HepG2 (cell line): ENCODE results near the gene PDHX. TPM values are rescaled to one million over a fixed set of nuclear protein-coding genes. Genes with fewer than 3 reads are reported as not detected.
A peak's percentile ranks its signal among the peaks of the same experiment; 100 is the strongest.

Source experiments
- ARNTL ChIP-seq: sonication (generic); formaldehyde crosslinking; IDR thresholded peaks from 2 replicates; pipeline ENCODE4 v1.4.0; 2020; ENCODE audit warnings: mild to moderate bottlenecking, missing genetic modification reagents
- CREB1 ChIP-seq, 2 experiments: fragments of 450-650 bp in 1 of 2; IDR thresholded peaks; 2 replicates each; pipeline ENCODE4 v1.6.1; 2016 to 2017; ENCODE audit warnings: control low read depth in 1 of 2, mild to moderate bottlenecking in 1 of 2, missing compliant biosample characterization in 1 of 2, missing genetic modification characterization in 1 of 2
- FOXA1 ChIP-seq, 2 experiments: fragments of 450-650 bp in 1 of 2; sonication (generic) in 1 of 2; formaldehyde crosslinking in 1 of 2; IDR thresholded peaks; 2 replicates each; pipeline versions ENCODE4 v1.4.0 to v1.6.1; 2016 to 2020; ENCODE audit warnings: missing genetic modification reagents in 1 of 2
- FOXP1 ChIP-seq, 2 experiments: fragments of 450-650 bp in 1 of 2; IDR thresholded peaks; 2 replicates each; pipeline ENCODE4 v1.6.1; 2017 to 2018; ENCODE audit warnings: antibody characterized with exemption in 1 of 2
- HES4 ChIP-seq: sonication (generic); formaldehyde crosslinking; IDR thresholded peaks from 2 replicates; pipeline ENCODE4 v1.9.0; 2021; ENCODE audit warnings: mild to moderate bottlenecking, missing genetic modification reagents, borderline replicate concordance
- HNRNPUL1 ChIP-seq: fragments of 200-400 bp; formaldehyde crosslinking; IDR thresholded peaks from 2 replicates; pipeline ENCODE4 v1.6.1; 2017; ENCODE audit warnings: low read depth, mild to moderate bottlenecking, low read length, moderate library complexity
- HOXA7 ChIP-seq: sonication (generic); formaldehyde crosslinking; IDR thresholded peaks from 2 replicates; pipeline ENCODE4 v1.8.1; 2022; ENCODE audit warnings: mild to moderate bottlenecking, missing genetic modification reagents, moderate library complexity
- NFKB2 ChIP-seq: sonication (generic); formaldehyde crosslinking; IDR thresholded peaks from 2 replicates; pipeline ENCODE4 v1.4.0; 2020; ENCODE audit warnings: missing genetic modification reagents, borderline replicate concordance
- POGZ ChIP-seq: sonication (generic); formaldehyde crosslinking; IDR thresholded peaks from 2 replicates; pipeline ENCODE4 v1.4.0; 2020; ENCODE audit warnings: mild to moderate bottlenecking, missing genetic modification reagents
- REXO4 ChIP-seq: sonication (generic); formaldehyde crosslinking; IDR thresholded peaks from 2 replicates; pipeline ENCODE4 v1.8.0; 2022; ENCODE audit warnings: missing genetic modification reagents, mild to moderate bottlenecking, borderline replicate concordance
- SIX4 ChIP-seq: sonication (generic); formaldehyde crosslinking; IDR thresholded peaks from 2 replicates; pipeline ENCODE4 v1.4.0; 2020; ENCODE audit warnings: missing genetic modification reagents
- SMAD1 ChIP-seq: sonication (generic); formaldehyde crosslinking; IDR thresholded peaks from 2 replicates; pipeline ENCODE4 v1.4.0; 2020; ENCODE audit warnings: missing genetic modification reagents, low read depth, mild to moderate bottlenecking, borderline replicate concordance
- SP1 ChIP-seq, 2 experiments: fragments of 450-650 bp in 1 of 2; sonication (generic) in 1 of 2; formaldehyde crosslinking in 1 of 2; IDR thresholded peaks; 2 replicates each; pipeline versions ENCODE4 v1.4.0 to v1.6.1; 2016 to 2020; ENCODE audit warnings: missing genetic modification reagents in 1 of 2
- TBX2 ChIP-seq: sonication (generic); formaldehyde crosslinking; IDR thresholded peaks from 2 replicates; pipeline ENCODE4 v1.5.0; 2020; ENCODE audit warnings: missing genetic modification reagents, mild to moderate bottlenecking, borderline replicate concordance
- TGIF2 ChIP-seq: IDR thresholded peaks from 2 replicates; pipeline ENCODE4 v1.6.1; 2016; ENCODE audit warnings: control low read depth, missing compliant biosample characterization
- ZC3H4 ChIP-seq: sonication (generic); formaldehyde crosslinking; IDR thresholded peaks from 2 replicates; pipeline ENCODE4 v1.4.0; 2020; ENCODE audit warnings: missing genetic modification reagents, borderline replicate concordance
- ZNF607 ChIP-seq: sonication (generic); formaldehyde crosslinking; IDR thresholded peaks from 2 replicates; pipeline ENCODE4 v1.5.1; 2020; ENCODE audit warnings: missing genetic modification reagents, mild to moderate bottlenecking, borderline replicate concordance
- ZNF672 ChIP-seq: sonication (generic); formaldehyde crosslinking; IDR thresholded peaks from 2 replicates; pipeline ENCODE4 v1.8.1; 2022; ENCODE audit warnings: missing genetic modification reagents
- ZNF773 ChIP-seq: sonication (generic); formaldehyde crosslinking; IDR thresholded peaks from 2 replicates; pipeline ENCODE4 v1.4.0; 2020; ENCODE audit warnings: missing genetic modification reagents, borderline replicate concordance
- ZSCAN30 ChIP-seq: sonication (generic); formaldehyde crosslinking; IDR thresholded peaks from 2 replicates; pipeline ENCODE4 v1.5.0; 2020; ENCODE audit warnings: mild to moderate bottlenecking, missing genetic modification reagents
- polyA plus RNA-seq, 8 experiments: library from polyadenylated mRNA; depleted of rRNA in 3 of 8; stranded (reverse) in 7 of 8; unstranded in 1 of 8; fragments of >200 nt; fragmentation: Illumina TruSeq in 4 of 8; extraction: Trizol in 4 of 8; gene quantifications; 2 replicates each; pipeline versions ENCODE4 v1.2.1 to v1.2.3, GENCODE V29; 2011 to 2016; ENCODE audit warnings: low read depth in 4 of 8, missing spikeins in 1 of 8, mixed read lengths in 1 of 8; ENCODE audit not compliant: insufficient read depth in 1 of 8
- total RNA-seq, 5 experiments: library from RNA; depleted of rRNA; stranded (reverse); fragments of >200 nt; fragmentation: Illumina TruSeq; extraction: Trizol; gene quantifications; 2 replicates each; pipeline ENCODE4 v1.2.3, GENCODE V29; 2016; ENCODE audit warnings: low read depth in 1 of 5
- TF ChIP-seq, protein P1 (sequence below): sonication (generic); formaldehyde crosslinking; IDR thresholded peaks from 2 replicates; pipeline ENCODE4 v1.4.0; 2020; ENCODE audit warnings: mild to moderate bottlenecking, missing genetic modification reagents
- TF ChIP-seq, protein P2 (sequence below): IDR thresholded peaks from 2 replicates; pipeline ENCODE4 v1.6.1; 2016
- TF ChIP-seq, protein P3 (sequence below), 2 experiments: sonication (generic) in 1 of 2; formaldehyde crosslinking in 1 of 2; IDR thresholded peaks; 2 replicates each; pipeline versions ENCODE4 v1.5.1 to v1.6.1; 2011 to 2020; ENCODE audit warnings: borderline replicate concordance in 1 of 2, low read depth in 1 of 2, low read length in 1 of 2, mild to moderate bottlenecking in 1 of 2, missing genetic modification reagents in 1 of 2, moderate library complexity in 1 of 2
- TF ChIP-seq, protein P4 (sequence below): sonication (generic); formaldehyde crosslinking; IDR thresholded peaks from 2 replicates; pipeline ENCODE4 v1.4.0; 2020; ENCODE audit warnings: mild to moderate bottlenecking, missing genetic modification reagents

The PDHX gene
- total and polyA plus RNA-seq, 2 of the 13 experiments (the other 11 are each of a cell fraction or from before 2014, with no cell fraction given) = 41.0 to 73.8 TPM

DNA sequence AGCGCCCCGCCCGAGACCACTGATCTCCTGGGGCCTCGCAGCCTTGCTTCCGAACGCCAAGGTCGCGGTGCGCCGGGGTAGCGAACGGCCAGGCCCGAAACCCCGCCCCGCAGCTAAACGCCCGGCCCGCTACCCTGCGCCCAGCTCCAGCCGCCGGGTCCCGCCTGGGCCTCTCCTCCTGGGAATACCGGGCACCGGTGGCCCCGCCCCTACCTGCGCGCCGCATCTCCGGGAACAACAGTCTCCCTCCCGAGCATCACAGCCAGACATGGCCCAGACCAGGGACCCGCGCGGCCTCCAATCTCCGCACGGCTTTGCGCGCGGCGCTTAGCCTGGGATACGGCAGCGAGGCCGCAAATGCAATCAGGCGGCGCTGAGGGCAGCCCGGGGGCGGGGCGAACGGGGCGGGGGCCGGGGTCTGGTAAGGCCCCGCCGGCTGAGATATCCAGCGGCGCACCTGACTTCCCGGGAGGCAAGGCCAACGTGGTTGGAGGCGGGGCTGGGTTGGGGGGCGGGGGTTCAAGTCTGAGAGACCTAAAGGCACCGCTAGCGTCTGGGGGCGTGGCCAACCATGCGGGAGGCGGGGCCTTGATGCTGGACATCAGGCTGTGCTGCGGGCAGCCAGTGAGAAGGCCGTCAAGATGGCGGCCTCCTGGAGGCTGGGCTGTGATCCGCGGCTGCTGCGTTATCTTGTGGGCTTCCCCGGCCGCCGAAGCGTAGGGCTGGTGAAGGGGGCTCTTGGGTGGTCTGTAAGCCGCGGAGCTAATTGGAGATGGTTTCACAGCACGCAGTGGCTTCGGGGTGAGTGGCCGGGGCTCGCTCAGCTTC lies at the start of gene PDHX, which contains the start of gene APIP (continued):
- TF ChIP-seq ZC3H4 (CRISPR knock-in tag) (0 out of 2 replicates have a peak, but pooled peaks have one; percentile 10), ZNF773 (CRISPR knock-in tag) (0 out of 2 replicates have a peak, but pooled peaks have one; percentile 85), POGZ (peak; percentile 78; the same call in 1 of the 2 replicates), SIX4 (no peak; the same call in 1 of the 2 replicates), SP1 (IDR thresholded peaks at IDR 0.05) (no peak), SP1 (CRISPR knock-in tag; IDR thresholded peaks at IDR 0.05) (peak; percentile 67), FOXA1 (IDR thresholded peaks at IDR 0.05) (no peak), FOXA1 (CRISPR knock-in tag; IDR thresholded peaks at IDR 0.05) (no peak), HOXA7 (CRISPR knock-in tag) (0 out of 2 replicates have a peak, but pooled peaks have one; percentile 71), TBX2 (CRISPR knock-in tag) (peak; percentile 87), ZNF607 (CRISPR knock-in tag) (peak; percentile 78; the same call in 1 of the 2 replicates), NFKB2 (CRISPR knock-in tag) (peak; percentile 77; the same call in 1 of the 2 replicates), TGIF2 (CRISPR knock-in tag) (no peak), ZSCAN30 (CRISPR knock-in tag) (no peak), REXO4 (CRISPR knock-in tag) (no peak), SMAD1 (no peak), HES4 (CRISPR knock-in tag) (no peak), FOXP1 (IDR thresholded peaks at IDR 0.05) (no peak), FOXP1 (CRISPR knock-in tag; IDR thresholded peaks at IDR 0.05) (no peak), HNRNPUL1 (no peak), CREB1 (IDR thresholded peaks at IDR 0.05) (no peak), CREB1 (CRISPR knock-in tag; IDR thresholded peaks at IDR 0.05) (no peak), ZNF672 (CRISPR knock-in tag) (no peak), ARNTL (CRISPR knock-in tag) (peak; percentile 33; the same call in 1 of the 2 replicates)
- TF ChIP-seq, protein P1, sequence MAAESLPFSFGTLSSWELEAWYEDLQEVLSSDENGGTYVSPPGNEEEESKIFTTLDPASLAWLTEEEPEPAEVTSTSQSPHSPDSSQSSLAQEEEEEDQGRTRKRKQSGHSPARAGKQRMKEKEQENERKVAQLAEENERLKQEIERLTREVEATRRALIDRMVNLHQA (CRISPR knock-in tag) = no peak
- TF ChIP-seq, protein P2, sequence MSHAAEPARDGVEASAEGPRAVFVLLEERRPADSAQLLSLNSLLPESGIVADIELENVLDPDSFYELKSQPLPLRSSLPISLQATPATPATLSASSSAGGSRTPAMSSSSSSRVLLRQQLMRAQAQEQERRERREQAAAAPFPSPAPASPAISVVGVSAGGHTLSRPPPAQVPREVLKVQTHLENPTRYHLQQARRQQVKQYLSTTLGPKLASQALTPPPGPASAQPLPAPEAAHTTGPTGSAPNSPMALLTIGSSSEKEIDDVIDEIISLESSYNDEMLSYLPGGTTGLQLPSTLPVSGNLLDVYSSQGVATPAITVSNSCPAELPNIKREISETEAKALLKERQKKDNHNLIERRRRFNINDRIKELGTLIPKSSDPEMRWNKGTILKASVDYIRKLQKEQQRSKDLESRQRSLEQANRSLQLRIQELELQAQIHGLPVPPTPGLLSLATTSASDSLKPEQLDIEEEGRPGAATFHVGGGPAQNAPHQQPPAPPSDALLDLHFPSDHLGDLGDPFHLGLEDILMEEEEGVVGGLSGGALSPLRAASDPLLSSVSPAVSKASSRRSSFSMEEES (CRISPR knock-in tag) = peak; percentile 33; the same call in 1 of the 2 replicates
- TF ChIP-seq, protein P3, sequence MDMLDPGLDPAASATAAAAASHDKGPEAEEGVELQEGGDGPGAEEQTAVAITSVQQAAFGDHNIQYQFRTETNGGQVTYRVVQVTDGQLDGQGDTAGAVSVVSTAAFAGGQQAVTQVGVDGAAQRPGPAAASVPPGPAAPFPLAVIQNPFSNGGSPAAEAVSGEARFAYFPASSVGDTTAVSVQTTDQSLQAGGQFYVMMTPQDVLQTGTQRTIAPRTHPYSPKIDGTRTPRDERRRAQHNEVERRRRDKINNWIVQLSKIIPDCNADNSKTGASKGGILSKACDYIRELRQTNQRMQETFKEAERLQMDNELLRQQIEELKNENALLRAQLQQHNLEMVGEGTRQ (IDR thresholded peaks at IDR 0.05; ENCODE audit: low read depth, low read length) = no peak
- TF ChIP-seq, protein P3 (CRISPR knock-in tag; IDR thresholded peaks at IDR 0.05; ENCODE audit: borderline replicate concordance) = no peak; the same call in 1 of the 2 replicates
- TF ChIP-seq, protein P4, sequence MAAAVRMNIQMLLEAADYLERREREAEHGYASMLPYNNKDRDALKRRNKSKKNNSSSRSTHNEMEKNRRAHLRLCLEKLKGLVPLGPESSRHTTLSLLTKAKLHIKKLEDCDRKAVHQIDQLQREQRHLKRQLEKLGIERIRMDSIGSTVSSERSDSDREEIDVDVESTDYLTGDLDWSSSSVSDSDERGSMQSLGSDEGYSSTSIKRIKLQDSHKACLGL (CRISPR knock-in tag) = peak; percentile 2; the same call in 1 of the 2 replicates
